Daoy (cell line): ENCODE results near the gene SPINT3. TPM values are rescaled to one million over a fixed set of nuclear protein-coding genes. Genes with fewer than 3 reads are reported as not detected.

ENCODE experiments used
- DNase-seq: peaks from one replicate; pipeline ENCODE4 v3.0.0-alpha.2; 2015; ENCODE audit warnings: low read depth
- total RNA-seq: library from RNA; depleted of rRNA; stranded (reverse); fragments of >200 nt; shearing (Covaris generic); gene quantifications from 2 replicates; pipeline ENCODE4 v1.2.3, GENCODE V29; 2014; rRNA removed

SPINT3 gene
- total RNA-seq, 1 experiment from 2014 or later, result not detected

DNA sequence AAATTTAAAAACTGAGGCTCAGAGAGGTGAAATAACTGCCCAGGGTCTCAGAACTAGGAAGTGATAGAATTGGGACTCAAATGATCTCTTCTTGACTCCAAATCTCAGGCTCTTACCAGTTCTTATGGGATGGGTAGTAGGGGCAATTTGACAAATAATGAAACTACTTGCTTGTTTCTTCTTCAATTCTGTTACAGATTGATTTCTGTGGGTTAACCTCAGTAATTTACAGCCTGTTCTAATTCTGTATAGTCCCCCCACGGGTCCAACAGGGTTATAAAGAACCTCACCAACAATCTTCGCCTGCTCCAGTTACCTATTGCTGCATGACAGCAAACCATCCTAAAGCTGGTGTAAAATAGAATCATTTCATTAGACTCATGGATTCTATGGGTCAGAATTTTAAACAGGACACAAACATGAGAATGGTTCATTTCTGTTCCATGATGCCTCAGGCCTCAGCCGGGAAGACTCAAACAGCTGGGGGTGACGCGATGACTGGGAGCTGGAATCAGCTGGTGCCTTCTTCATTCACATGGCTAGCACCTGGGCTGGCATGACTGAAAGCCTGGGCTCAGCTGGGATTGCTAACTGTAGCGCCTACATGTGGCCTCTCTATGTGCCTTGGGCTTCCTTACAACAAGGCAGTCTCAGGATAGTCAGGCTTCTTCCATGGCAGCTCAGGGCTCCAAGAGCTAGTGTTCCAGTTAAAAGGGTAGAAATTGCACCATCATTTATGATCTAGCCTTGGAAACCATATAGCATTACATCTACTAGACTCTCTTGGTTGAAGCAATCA is 52.5 kb downstream of the SPINT3 start:
- DNase-seq, result no peak

Other genes starting within 250 kb of the SPINT3 start
- not detected in 2 replicates for gene RBPJL, start 208.8 kb downstream of the SPINT3 start, total RNA-seq
- gene MATN4, start 207.3 kb downstream of the SPINT3 start, total RNA-seq, result not detected in 2 replicates
- gene SDC4, start 167.2 kb downstream of the SPINT3 start, total RNA-seq, result 136 and 143 TPM in 2 replicates
- 12.5 and 13.3 TPM in 2 replicates for gene SYS1, start 152.5 kb downstream of the SPINT3 start, total RNA-seq
- not detected in 2 replicates for gene TP53TG5, start 137.3 kb downstream of the SPINT3 start, total RNA-seq
- gene DBNDD2, start 107.3 kb downstream of the SPINT3 start, total RNA-seq, result 5.8 and 7.3 TPM in 2 replicates
- 51.3 and 58.7 TPM in 2 replicates for gene PIGT, start 99.5 kb downstream of the SPINT3 start, total RNA-seq
- not detected in 2 replicates for gene WFDC2, start 45.9 kb downstream of the SPINT3 start, total RNA-seq
- not detected in 2 replicates for gene WFDC6, start 23.9 kb upstream of the SPINT3 start, total RNA-seq
- gene EPPIN, start 31.8 kb upstream of the SPINT3 start, total RNA-seq, result not detected in 2 replicates
- not detected in 2 replicates for gene WFDC8, start 63.7 kb upstream of the SPINT3 start, total RNA-seq
- not detected in 2 replicates for gene WFDC10A, start 114.1 kb upstream of the SPINT3 start, total RNA-seq
- gene WFDC9, start 115.7 kb upstream of the SPINT3 start, total RNA-seq, result not detected in 2 replicates
- not detected in 2 replicates for gene WFDC11, start 154.6 kb upstream of the SPINT3 start, total RNA-seq
- gene WFDC13, start 186.4 kb upstream of the SPINT3 start, total RNA-seq, result not detected in 2 replicates
- not detected in 2 replicates for gene WFDC10B, start 189.4 kb upstream of the SPINT3 start, total RNA-seq
- gene SPINT4, start 206.7 kb upstream of the SPINT3 start, total RNA-seq, result not detected in 2 replicates